ENCODE measurements around the gene CDK7. TPM values are rescaled to one million over a fixed set of nuclear protein-coding genes. Genes with fewer than 3 reads are reported as not detected.

CDK7 gene
- polyA plus RNA-seq, 1 experiment = 153 TPM

- Histone ChIP-seq H3K27ac (ENCODE audit: low read depth, low read length) (no peak overlapping the region), H3K9me3 (ENCODE audit: control insufficient read depth, insufficient read depth, low read length) (no peaks in the 10 kb centered on the region), H3K4me3 (ENCODE audit: low read depth, low read length) (no peak overlapping the region), H3K27me3 (ENCODE audit: control insufficient read depth, insufficient read depth, low read length) (no peaks in the 10 kb centered on the region)
- no peak for DNase-seq (ENCODE audit: low read depth, low spot score)
- TF ChIP-seq CTCF (IDR thresholded peaks at IDR 0.05; ENCODE audit: low read depth, low read length) = no peak
- ChIA-PET CTCF (no interaction called here), POLR2A (no interaction called here)
Measured at GRCh38 chr5:69284203-69284602, 49.5 kb downstream of the CDK7 start.

GRCh38 chr5:69285448-69286116 lies 50.9 kb downstream of the CDK7 start:
- POLR2A ChIA-PET = no interaction called here
- H3K9me3 ChIP-seq (ENCODE audit: control insufficient read depth, insufficient read depth, low read length) = no peaks in the 10 kb centered on the region
- no peak overlapping the region for H3K4me3 ChIP-seq (ENCODE audit: low read depth, low read length)
- no peak for DNase-seq (ENCODE audit: low read depth, low spot score)
- H3K27me3 ChIP-seq (ENCODE audit: control insufficient read depth, insufficient read depth, low read length) = no peaks in the 10 kb centered on the region
- CTCF ChIA-PET = no interaction called here
- H3K27ac ChIP-seq (ENCODE audit: low read depth, low read length) = no peak overlapping the region
- TF ChIP-seq CTCF (IDR thresholded peaks at IDR 0.05; ENCODE audit: low read depth, low read length) = no peak

- ChIA-PET POLR2A (no interaction called here), CTCF (interaction anchor here (1.4 to 1.6 kb wide), 2 partner anchors 195 to 245 kb away, joined by 3 to 6 read pairs; partner anchors contain the start of gene SLC30A5)
- no peak for TF ChIP-seq CTCF (IDR thresholded peaks at IDR 0.05; ENCODE audit: low read depth, low read length)
Measured at GRCh38 chr5:69288069-69288468, 53.4 kb downstream of the CDK7 start.

GRCh38 chr5:69288688-69289087 lies 54.0 kb downstream of the CDK7 start:
- ChIA-PET POLR2A (no interaction called here), CTCF (interaction anchor here (1.6 to 1.8 kb wide), 2 partner anchors 46 to 195 kb away, joined by 3 to 23 read pairs; partner anchors contain the start of gene SLC30A5)
- DNase-seq (ENCODE audit: low read depth, low spot score) = no peak
- Histone ChIP-seq H3K27me3 (ENCODE audit: control insufficient read depth, insufficient read depth, low read length) (no peaks in the 10 kb centered on the region), H3K27ac (ENCODE audit: low read depth, low read length) (no peak overlapping the region), H3K4me3 (ENCODE audit: low read depth, low read length) (no peak overlapping the region), H3K9me3 (ENCODE audit: control insufficient read depth, insufficient read depth, low read length) (no peaks in the 10 kb centered on the region)
- TF ChIP-seq CTCF (IDR thresholded peaks at IDR 0.05; ENCODE audit: low read depth, low read length) = no peak

More at GRCh38 chr5:69288069-69288468, 53.4 kb downstream of the CDK7 start:
- Histone ChIP-seq H3K27me3 (ENCODE audit: control insufficient read depth, insufficient read depth, low read length) (no peaks in the 10 kb centered on the region), H3K27ac (ENCODE audit: low read depth, low read length) (no peak overlapping the region), H3K9me3 (ENCODE audit: control insufficient read depth, insufficient read depth, low read length) (no peaks in the 10 kb centered on the region), H3K4me3 (ENCODE audit: low read depth, low read length) (no peak overlapping the region)
- DNase-seq (ENCODE audit: low read depth, low spot score) = no peak

- CTCF ChIA-PET = no interaction called here
- no peak overlapping the region for H3K27ac ChIP-seq (ENCODE audit: low read depth, low read length)
- POLR2A ChIA-PET = no interaction called here
Measured at GRCh38 chr5:69292306-69292705, 57.6 kb downstream of the CDK7 start.

More at GRCh38 chr5:69292306-69292705, 57.6 kb downstream of the CDK7 start:
- TF ChIP-seq CTCF (IDR thresholded peaks at IDR 0.05; ENCODE audit: low read depth, low read length) = no peak
- Histone ChIP-seq H3K27me3 (ENCODE audit: control insufficient read depth, insufficient read depth, low read length) (no peaks in the 10 kb centered on the region), H3K4me3 (ENCODE audit: low read depth, low read length) (no peak overlapping the region), H3K9me3 (ENCODE audit: control insufficient read depth, insufficient read depth, low read length) (no peaks in the 10 kb centered on the region)
- DNase-seq (ENCODE audit: low read depth, low spot score) = no peak

Measured in AG04450 (cell line).